DOHH2 (cell line): ENCODE measurements around the gene BAD.

Experiments
- EZH2phosphoT487 ChIP-seq: fragments of 200-600 bp; sonication (generic); IDR thresholded peaks from 2 replicates; pipeline ENCODE4 v1.6.1; 2017; ENCODE audit warnings: borderline replicate concordance, mild to moderate bottlenecking, antibody characterized with exemption, low read length, moderate library complexity, mixed read lengths
- TF ChIP-seq, protein P1 (sequence below): fragments of 200-600 bp; sonication (generic); IDR thresholded peaks from one replicate; pipeline ENCODE4 v1.5.1; 2014; ENCODE audit warnings: antibody characterized with exemption, mild to moderate bottlenecking, low read depth, low read length; ENCODE audit not compliant: poor library complexity, severe bottlenecking

DNA sequence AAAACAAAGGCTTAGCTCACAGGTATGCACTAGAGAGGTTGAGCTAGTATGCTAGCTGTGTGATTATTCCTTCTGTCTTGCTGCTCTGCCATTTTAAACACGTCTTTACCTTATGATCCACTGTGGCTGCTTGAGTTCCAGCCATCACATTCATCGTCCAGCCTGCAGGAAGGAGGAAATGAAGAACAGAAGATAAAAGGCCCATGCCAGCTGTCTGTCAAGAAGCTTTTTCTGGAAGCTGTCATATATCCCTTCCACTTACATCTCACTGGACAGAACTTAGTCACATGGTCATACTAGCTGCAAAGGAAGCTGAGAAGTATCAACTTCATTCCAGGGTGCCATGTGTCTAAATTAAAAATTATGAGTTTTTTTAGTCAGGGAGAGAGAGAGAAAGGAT, 42.9 kb upstream of the BAD start:
- TF ChIP-seq, protein P1, sequence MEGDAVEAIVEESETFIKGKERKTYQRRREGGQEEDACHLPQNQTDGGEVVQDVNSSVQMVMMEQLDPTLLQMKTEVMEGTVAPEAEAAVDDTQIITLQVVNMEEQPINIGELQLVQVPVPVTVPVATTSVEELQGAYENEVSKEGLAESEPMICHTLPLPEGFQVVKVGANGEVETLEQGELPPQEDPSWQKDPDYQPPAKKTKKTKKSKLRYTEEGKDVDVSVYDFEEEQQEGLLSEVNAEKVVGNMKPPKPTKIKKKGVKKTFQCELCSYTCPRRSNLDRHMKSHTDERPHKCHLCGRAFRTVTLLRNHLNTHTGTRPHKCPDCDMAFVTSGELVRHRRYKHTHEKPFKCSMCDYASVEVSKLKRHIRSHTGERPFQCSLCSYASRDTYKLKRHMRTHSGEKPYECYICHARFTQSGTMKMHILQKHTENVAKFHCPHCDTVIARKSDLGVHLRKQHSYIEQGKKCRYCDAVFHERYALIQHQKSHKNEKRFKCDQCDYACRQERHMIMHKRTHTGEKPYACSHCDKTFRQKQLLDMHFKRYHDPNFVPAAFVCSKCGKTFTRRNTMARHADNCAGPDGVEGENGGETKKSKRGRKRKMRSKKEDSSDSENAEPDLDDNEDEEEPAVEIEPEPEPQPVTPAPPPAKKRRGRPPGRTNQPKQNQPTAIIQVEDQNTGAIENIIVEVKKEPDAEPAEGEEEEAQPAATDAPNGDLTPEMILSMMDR: no peak
- TF ChIP-seq EZH2phosphoT487: no peak
